IMR-90 (cell line): Measurements from ENCODE around the gene LRRC31. TPM values are rescaled to one million over a fixed set of nuclear protein-coding genes. Genes with fewer than 3 reads are reported as not detected.

Source experiments
- ATAC-seq: fragments of 200-7000 bp; cut with Tn5 transposase; 2 replicates; pipeline ENCODE4 v1.9.1; 2020; ENCODE audit warnings: low read depth, mild to moderate bottlenecking, moderate library complexity
- BruUV-seq: library from RNA; stranded (reverse); fragments of 400-500 nt; replicated peaks from 2 replicates; lab custom pipeline; 2021; lab: Mats Ljungman, UMichigan
- CTCF ChIA-PET: fragments of 300-600 bp; formaldehyde crosslinking; extraction: SDS; loops from one replicate; lab custom pipeline; 2021; ENCODE audit warnings: antibody characterized with exemption; lab: Yijun Ruan, JAX
- POLR2A ChIA-PET: fragments of 300-600 bp; sonication (Branson Sonifier 250); formaldehyde crosslinking; loops from one replicate; lab custom pipeline; 2022; ENCODE audit warnings: antibody characterized with exemption; ENCODE audit not compliant: unreplicated experiment; lab: Charles Lee
- DNase-seq: peaks from one replicate; pipeline ENCODE4 v3.0.0; 2013
- H2AFZ ChIP-seq: replicated peaks from 2 replicates; pipeline ENCODE3; 2013; ENCODE audit warnings: low read length, mild to moderate bottlenecking; ENCODE audit not compliant: poor library complexity
- H2AK5ac ChIP-seq: 2 replicates; pipeline ENCODE4 v1.6.1; 2013; ENCODE audit warnings: low read depth, low read length, inconsistent platforms
- H2AK9ac ChIP-seq: replicated peaks from 2 replicates; pipeline ENCODE3; 2013; ENCODE audit warnings: mild to moderate bottlenecking, low read depth, low read length, moderate library complexity; ENCODE audit not compliant: poor library complexity
- H2BK120ac ChIP-seq: 2 replicates; pipeline ENCODE4 v1.6.1; 2013; ENCODE audit warnings: low read depth, low read length, inconsistent platforms
- H2BK15ac ChIP-seq: 3 replicates; pipeline ENCODE4 v1.6.1; 2013; ENCODE audit warnings: low read depth, low read length, inconsistent platforms
- H2BK20ac ChIP-seq: 2 replicates; pipeline ENCODE4 v1.6.1; 2013; ENCODE audit warnings: low read depth, mild to moderate bottlenecking, inconsistent platforms, low read length, moderate library complexity
- H2BK5ac ChIP-seq: 2 replicates; pipeline ENCODE4 v1.6.1; 2013; ENCODE audit warnings: mild to moderate bottlenecking, low read depth, low read length, inconsistent platforms; ENCODE audit not compliant: poor library complexity, severe bottlenecking
- H3K14ac ChIP-seq: replicated peaks from 2 replicates; pipeline ENCODE4 v1.6.1; 2013; ENCODE audit warnings: low read depth, low read length, inconsistent platforms
- H3K18ac ChIP-seq: 2 replicates; pipeline ENCODE4 v1.6.1; 2013; ENCODE audit warnings: low read depth, low read length, control low read depth
- H3K23ac ChIP-seq: 2 replicates; pipeline ENCODE4 v1.6.1; 2013; ENCODE audit warnings: low read depth, low read length, inconsistent platforms
- H3K27ac ChIP-seq: 2 replicates; pipeline ENCODE4 v1.5.1; 2013; ENCODE audit warnings: mild to moderate bottlenecking, control low read depth, low read length; ENCODE audit not compliant: insufficient read depth
- H3K27me3 ChIP-seq: 2 replicates; pipeline ENCODE4 v1.6.1; 2013; ENCODE audit warnings: low read length; ENCODE audit not compliant: control insufficient read depth, insufficient read depth
- H3K36me3 ChIP-seq: 2 replicates; pipeline ENCODE4 v1.6.1; 2013; ENCODE audit warnings: low read length, mixed read lengths; ENCODE audit not compliant: control insufficient read depth, insufficient read depth
- H3K4ac ChIP-seq: 2 replicates; pipeline ENCODE4 v1.6.1; 2013; ENCODE audit warnings: low read depth, low read length, inconsistent platforms
- H3K4me1 ChIP-seq: 2 replicates; pipeline ENCODE4 v1.6.1; 2013; ENCODE audit warnings: low read length, mixed read lengths; ENCODE audit not compliant: control insufficient read depth, insufficient read depth
- H3K4me2 ChIP-seq: 2 replicates; pipeline ENCODE4 v1.6.1; 2013; ENCODE audit warnings: low read depth, mild to moderate bottlenecking, control low read depth, low read length, moderate library complexity
- H3K4me3 ChIP-seq: 2 replicates; pipeline ENCODE4 v1.5.1; 2013; ENCODE audit warnings: low read depth, mild to moderate bottlenecking, control low read depth, low read length, moderate library complexity; ENCODE audit not compliant: insufficient read depth
- H3K56ac ChIP-seq: 2 replicates; pipeline ENCODE4 v1.6.1; 2013; ENCODE audit warnings: low read length, inconsistent platforms; ENCODE audit not compliant: insufficient read depth; ENCODE audit errors: extremely low read depth
- H3K79me1 ChIP-seq, 2 experiments: 2 replicates each; pipeline ENCODE4 v1.6.1; 2013; ENCODE audit warnings: low read length in 2 of 2, inconsistent platforms in 1 of 2, low read depth in 1 of 2
- H3K9ac ChIP-seq: 2 replicates; pipeline ENCODE4 v1.6.1; 2013; ENCODE audit warnings: low read depth, low read length, control low read depth
- H3K9me1 ChIP-seq: 2 replicates; pipeline ENCODE4 v1.6.1; 2013; ENCODE audit warnings: low read length, inconsistent platforms; ENCODE audit not compliant: insufficient read depth
- H3K9me3 ChIP-seq: 2 replicates; pipeline ENCODE4 v1.6.1; 2013; ENCODE audit warnings: low read length; ENCODE audit not compliant: control insufficient read depth, insufficient read depth
- H4K20me1 ChIP-seq: 2 replicates; pipeline ENCODE4 v1.6.1; 2013; ENCODE audit warnings: low read length, inconsistent platforms; ENCODE audit not compliant: insufficient read depth
- H4K5ac ChIP-seq: 2 replicates; pipeline ENCODE4 v1.6.1; 2013; ENCODE audit warnings: mild to moderate bottlenecking, low read depth, low read length, control low read depth
- H4K8ac ChIP-seq, 2 experiments: 2 replicates each; pipeline ENCODE4 v1.6.1; 2013; ENCODE audit warnings: low read depth in 2 of 2, low read length in 2 of 2, control low read depth in 1 of 2, inconsistent platforms in 1 of 2
- H4K91ac ChIP-seq: 2 replicates; pipeline ENCODE4 v1.6.1; 2013; ENCODE audit warnings: low read depth, low read length, inconsistent platforms; ENCODE audit not compliant: insufficient read depth
- CEBPB ChIP-seq: IDR thresholded peaks from 2 replicates; pipeline ENCODE4 v1.6.1; 2012; ENCODE audit warnings: low read depth, low read length, improper control_type of control experiment
- CHD1 ChIP-seq: IDR thresholded peaks from 2 replicates; pipeline ENCODE4 v1.6.1; 2012; ENCODE audit warnings: low read depth, low read length, improper control_type of control experiment
- MXI1 ChIP-seq: IDR thresholded peaks from 2 replicates; pipeline ENCODE4 v1.6.1; 2012; ENCODE audit warnings: low read depth, mild to moderate bottlenecking, low read length, moderate library complexity, borderline replicate concordance
- NFE2L2 ChIP-seq: fragments of 150-350 bp; IDR thresholded peaks from 2 replicates; pipeline ENCODE4 v1.6.1; 2016; ENCODE audit warnings: low read depth, mild to moderate bottlenecking, low read length
- WGBS, 2 experiments: methylation state at CpG; one replicate each; pipeline versions ENCODE4 v1.1.5 to v1.1.7; 2013; ENCODE audit warnings: missing lambda C conversion rate in 2 of 2; ENCODE audit not compliant: insufficient read length in 1 of 2; ENCODE audit errors: extremely low coverage in 2 of 2; 5-methylcytosine and 5-hydroxymethylcytosine counted together
- dilution Hi-C: fragments of 300-500 bp; cut with HindIII; formaldehyde crosslinking; loops from one replicate; pipeline ENCODE4 v1.14.3; 2018; ENCODE audit warnings: low sequenced_read_pairs; ENCODE audit not compliant: unreplicated experiment
- in situ Hi-C: fragments of 300-500 bp; cut with MboI; formaldehyde crosslinking; loops from 3 replicates; pipeline ENCODE4 v1.14.3; 2019; ENCODE audit warnings: low sequenced_read_pairs, inconsistent platforms, mixed read lengths
- intact Hi-C: fragments of 100-400 bp; cut with micrococcal nuclease; formaldehyde crosslinking; loops from 2 replicates; pipeline ENCODE4 v1.10.0; 2022
- polyA plus RNA-seq, 3 experiments: library from polyadenylated mRNA; depleted of rRNA; stranded (reverse); fragments of >200 nt; gene quantifications; 2 replicates each; pipeline ENCODE4 v1.2.3, GENCODE V29; 2012; ENCODE audit warnings: low replicate concordance in 1 of 3
- total RNA-seq: library from RNA; depleted of rRNA; stranded (reverse); fragments of >200 nt; gene quantifications from 2 replicates; pipeline ENCODE4 v1.2.3, GENCODE V29; 2012
- TF ChIP-seq, protein P1 (sequence below): conservative IDR thresholded peaks from 2 replicates; pipeline ENCODE4 v1.5.1; 2012; ENCODE audit warnings: mild to moderate bottlenecking, low read depth, low read length, improper control_type of control experiment

Gene LRRC31
- total and polyA plus RNA-seq, 2 of the 4 experiments (the other 2 are of a cell fraction) = not detected

DNA sequence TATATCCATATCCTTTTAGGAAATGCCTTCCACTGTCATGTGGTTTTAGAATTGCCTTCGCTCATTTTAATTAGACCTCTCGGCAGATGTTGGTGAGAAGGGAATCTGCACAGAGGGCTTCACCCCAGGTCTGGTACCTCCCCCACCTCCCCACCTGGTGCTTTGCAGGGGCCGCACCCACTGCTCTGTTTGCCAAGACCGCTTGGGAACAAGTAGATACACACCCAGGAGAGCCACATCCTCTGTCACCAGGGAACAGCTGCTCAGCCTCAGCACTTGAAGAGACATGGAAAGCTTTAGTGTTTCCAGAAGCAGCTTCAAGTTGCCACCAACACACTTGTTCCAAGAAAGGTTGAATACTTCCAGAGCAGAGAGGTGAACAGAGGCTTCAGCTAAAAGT, 21.8 kb downstream of the LRRC31 start:
- H3K4ac ChIP-seq = no peak overlapping the region
- intact Hi-C loops = no loop called here

More for the DNA sequence above, 21.8 kb downstream of the LRRC31 start:
- ChIA-PET CTCF (no interaction called here), POLR2A (no interaction called here)
- dilution Hi-C loops = no loop called here
- H4K91ac ChIP-seq = no peak overlapping the region
- no peak overlapping the region for H2AK5ac ChIP-seq
- TF ChIP-seq NFE2L2 (no peak), MXI1 (no peak), CEBPB (no peak), CHD1 (no peak)
- TF ChIP-seq, protein P1, sequence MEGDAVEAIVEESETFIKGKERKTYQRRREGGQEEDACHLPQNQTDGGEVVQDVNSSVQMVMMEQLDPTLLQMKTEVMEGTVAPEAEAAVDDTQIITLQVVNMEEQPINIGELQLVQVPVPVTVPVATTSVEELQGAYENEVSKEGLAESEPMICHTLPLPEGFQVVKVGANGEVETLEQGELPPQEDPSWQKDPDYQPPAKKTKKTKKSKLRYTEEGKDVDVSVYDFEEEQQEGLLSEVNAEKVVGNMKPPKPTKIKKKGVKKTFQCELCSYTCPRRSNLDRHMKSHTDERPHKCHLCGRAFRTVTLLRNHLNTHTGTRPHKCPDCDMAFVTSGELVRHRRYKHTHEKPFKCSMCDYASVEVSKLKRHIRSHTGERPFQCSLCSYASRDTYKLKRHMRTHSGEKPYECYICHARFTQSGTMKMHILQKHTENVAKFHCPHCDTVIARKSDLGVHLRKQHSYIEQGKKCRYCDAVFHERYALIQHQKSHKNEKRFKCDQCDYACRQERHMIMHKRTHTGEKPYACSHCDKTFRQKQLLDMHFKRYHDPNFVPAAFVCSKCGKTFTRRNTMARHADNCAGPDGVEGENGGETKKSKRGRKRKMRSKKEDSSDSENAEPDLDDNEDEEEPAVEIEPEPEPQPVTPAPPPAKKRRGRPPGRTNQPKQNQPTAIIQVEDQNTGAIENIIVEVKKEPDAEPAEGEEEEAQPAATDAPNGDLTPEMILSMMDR = no peak
- no peak overlapping the region for H2AK9ac ChIP-seq
- H2BK120ac ChIP-seq = no peak overlapping the region
- H4K20me1 ChIP-seq = no peaks in the 10 kb centered on the region
- no peak overlapping the region for H4K8ac ChIP-seq
- DNase-seq = no peak
- H4K5ac ChIP-seq = no peak overlapping the region
- no peak overlapping the region for H3K23ac ChIP-seq
- H3K27me3 ChIP-seq = peaks cover 7% of the 10 kb centered on the region
- no peak overlapping the region for H3K56ac ChIP-seq
- H2AFZ ChIP-seq = no peak overlapping the region
- H3K9ac ChIP-seq = no peak overlapping the region
- H3K4me2 ChIP-seq = no peak overlapping the region
- H3K27ac ChIP-seq = no peak overlapping the region
- no peaks in the 10 kb centered on the region for H3K9me3 ChIP-seq
- in situ Hi-C loops = no loop called here
- H3K4me3 ChIP-seq = no peak overlapping the region
- H3K14ac ChIP-seq = no peak overlapping the region
- no TSS peak for BruUV-seq
- no peak overlapping the region for H2BK5ac ChIP-seq
- ATAC-seq = no peak
- H3K4me1 ChIP-seq = no peaks in the 10 kb centered on the region
- H2BK15ac ChIP-seq = no peak overlapping the region
- no peak overlapping the region for H3K18ac ChIP-seq
- peaks cover 4% of the 10 kb centered on the region; the same call in 1 of the 2 replicates for H3K9me1 ChIP-seq
- H2BK20ac ChIP-seq = no peak overlapping the region
- H3K79me1 ChIP-seq = no peaks in the 10 kb centered on the region
- no peaks in the 10 kb centered on the region for H3K36me3 ChIP-seq
- WGBS, 2 experiments = 67% methylated on average over 2 of the region's 4 CpGs; no CpG with 5 or more reads in 1 of the 2 experiments
